Gastroesophageal sphincter (tissue), 4 donors: Measurements from ENCODE around the gene SMIM26. TPM values are rescaled to one million over a fixed set of nuclear protein-coding genes. Genes with fewer than 3 reads are reported as not detected.

ENCODE experiments used
- ATAC-seq: fragments of 150-250 bp; one replicate; pipeline ENCODE4 v1.9.1; 2016; ENCODE audit warnings: mild to moderate bottlenecking, moderate library complexity
- H3K27ac ChIP-seq, 4 donors: fragments of 200-600 bp; sonication (generic) in 3 of 4; 1 replicate in 3 of 4; 2 replicates in 1 of 4; pipeline ENCODE4 v1.5.1; 2016 to 2019
- H3K27me3 ChIP-seq: fragments of 200-600 bp; sonication (generic); one replicate; pipeline ENCODE4 v1.5.1; 2019
- H3K36me3 ChIP-seq, 2 donors: fragments of 200-600 bp; sonication (generic); one replicate each; pipeline ENCODE4 v1.5.1; 2019; ENCODE audit warnings: control low read depth in 1 of 2
- H3K4me1 ChIP-seq, 3 donors: fragments of 200-600 bp; sonication (generic); 1 replicate in 2 of 3; 2 replicates in 1 of 3; pipeline ENCODE4 v1.5.1; 2016 to 2019; ENCODE audit warnings: control low read depth in 2 of 3
- H3K4me3 ChIP-seq, 2 donors: fragments of 200-600 bp; sonication (generic); one replicate each; pipeline ENCODE4 v1.5.1; 2019; ENCODE audit warnings: mild to moderate bottlenecking in 1 of 2, moderate library complexity in 1 of 2
- H3K9me3 ChIP-seq, 3 donors: fragments of 200-600 bp; sonication (generic); one replicate each; pipeline ENCODE4 v1.5.1; 2017 to 2019; ENCODE audit warnings: control low read depth in 2 of 3
- EP300 ChIP-seq: sonication (generic); formaldehyde crosslinking; IDR thresholded peaks from one replicate; pipeline ENCODE4 v1.6.1; 2017; ENCODE audit warnings: antibody characterized with exemption, mild to moderate bottlenecking
- POLR2A ChIP-seq, 2 donors: fragments of 450-650 bp; IDR thresholded peaks; one replicate each; pipeline ENCODE4 v1.6.1; 2017; ENCODE audit warnings: antibody characterized with exemption in 2 of 2, mild to moderate bottlenecking in 2 of 2, moderate library complexity in 1 of 2
- POLR2AphosphoS5 ChIP-seq: sonication (generic); formaldehyde crosslinking; IDR thresholded peaks from one replicate; pipeline ENCODE4 v1.6.1; 2017; ENCODE audit warnings: antibody characterized with exemption
- WGBS, 2 donors: methylation state at CpG; one replicate each; pipeline ENCODE4 v1.1.5; 2018; ENCODE audit warnings: low coverage in 1 of 2; 5-methylcytosine and 5-hydroxymethylcytosine counted together
- total RNA-seq, 4 donors: library from RNA; depleted of rRNA; stranded (reverse); fragments of >200 nt; gene quantifications; one replicate each; pipeline ENCODE4 v1.1.0, GENCODE V29; 2016
- TF ChIP-seq, protein P1 (sequence below), 4 experiments: fragments of 200-600 bp in 2 of 4; fragments of 450-650 bp in 2 of 4; sonication (generic) in 1 of 4; IDR thresholded peaks; one replicate each; pipeline ENCODE4 v1.5.1; 2017 to 2019; ENCODE audit warnings: antibody characterized with exemption in 4 of 4, mild to moderate bottlenecking in 2 of 4, moderate library complexity in 2 of 4

Gene SMIM26
- total RNA-seq, 4 donors from 2014 or later, result 94.3 to 217 (median 164) TPM

DNA sequence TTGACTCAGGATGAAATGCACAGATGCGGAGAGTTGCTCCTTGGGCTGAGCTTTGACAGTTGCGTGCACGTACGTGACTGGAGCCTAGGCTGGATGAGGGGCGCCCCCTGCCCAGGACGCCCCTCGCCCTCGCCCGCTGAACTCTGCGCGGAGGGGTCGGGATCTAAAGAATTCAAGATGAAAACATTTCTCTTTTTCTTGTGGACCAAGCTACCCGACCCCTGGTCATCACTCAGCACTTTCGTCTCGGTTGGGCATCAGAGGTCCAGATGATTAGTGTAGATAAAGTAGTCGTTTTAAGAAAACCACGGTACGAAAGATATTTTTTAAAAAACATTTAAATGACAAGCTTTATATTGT, 21.3 kb downstream of the SMIM26 start:
- TF ChIP-seq POLR2A (IDR thresholded peaks at IDR 0.05), result no peak
- TF ChIP-seq, protein P1, sequence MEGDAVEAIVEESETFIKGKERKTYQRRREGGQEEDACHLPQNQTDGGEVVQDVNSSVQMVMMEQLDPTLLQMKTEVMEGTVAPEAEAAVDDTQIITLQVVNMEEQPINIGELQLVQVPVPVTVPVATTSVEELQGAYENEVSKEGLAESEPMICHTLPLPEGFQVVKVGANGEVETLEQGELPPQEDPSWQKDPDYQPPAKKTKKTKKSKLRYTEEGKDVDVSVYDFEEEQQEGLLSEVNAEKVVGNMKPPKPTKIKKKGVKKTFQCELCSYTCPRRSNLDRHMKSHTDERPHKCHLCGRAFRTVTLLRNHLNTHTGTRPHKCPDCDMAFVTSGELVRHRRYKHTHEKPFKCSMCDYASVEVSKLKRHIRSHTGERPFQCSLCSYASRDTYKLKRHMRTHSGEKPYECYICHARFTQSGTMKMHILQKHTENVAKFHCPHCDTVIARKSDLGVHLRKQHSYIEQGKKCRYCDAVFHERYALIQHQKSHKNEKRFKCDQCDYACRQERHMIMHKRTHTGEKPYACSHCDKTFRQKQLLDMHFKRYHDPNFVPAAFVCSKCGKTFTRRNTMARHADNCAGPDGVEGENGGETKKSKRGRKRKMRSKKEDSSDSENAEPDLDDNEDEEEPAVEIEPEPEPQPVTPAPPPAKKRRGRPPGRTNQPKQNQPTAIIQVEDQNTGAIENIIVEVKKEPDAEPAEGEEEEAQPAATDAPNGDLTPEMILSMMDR (IDR thresholded peaks at IDR 0.05), result no peak
- no peak for TF ChIP-seq POLR2AphosphoS5
- no peak for TF ChIP-seq EP300
- WGBS, 2 donors, result 4 to 9% methylated on average over 4 to 14 of the region's 18 CpGs
- no peak for ATAC-seq
- peaks cover 0 to 21% (median 5%) of the 10 kb centered on the region in 3 donors for H3K4me1 ChIP-seq
- H3K27ac ChIP-seq, result peak overlapping the region in 3 of 4 donors; percentile 80 to 87 (median 86)
- no peaks in the 10 kb centered on the region for H3K27me3 ChIP-seq
- peak overlapping the region; percentile 80 to 99 for H3K4me3 ChIP-seq
- H3K36me3 ChIP-seq, result peaks cover 0 to 2% of the 10 kb centered on the region in 2 donors
- H3K9me3 ChIP-seq, result no peaks in the 10 kb centered on the region

DNA sequence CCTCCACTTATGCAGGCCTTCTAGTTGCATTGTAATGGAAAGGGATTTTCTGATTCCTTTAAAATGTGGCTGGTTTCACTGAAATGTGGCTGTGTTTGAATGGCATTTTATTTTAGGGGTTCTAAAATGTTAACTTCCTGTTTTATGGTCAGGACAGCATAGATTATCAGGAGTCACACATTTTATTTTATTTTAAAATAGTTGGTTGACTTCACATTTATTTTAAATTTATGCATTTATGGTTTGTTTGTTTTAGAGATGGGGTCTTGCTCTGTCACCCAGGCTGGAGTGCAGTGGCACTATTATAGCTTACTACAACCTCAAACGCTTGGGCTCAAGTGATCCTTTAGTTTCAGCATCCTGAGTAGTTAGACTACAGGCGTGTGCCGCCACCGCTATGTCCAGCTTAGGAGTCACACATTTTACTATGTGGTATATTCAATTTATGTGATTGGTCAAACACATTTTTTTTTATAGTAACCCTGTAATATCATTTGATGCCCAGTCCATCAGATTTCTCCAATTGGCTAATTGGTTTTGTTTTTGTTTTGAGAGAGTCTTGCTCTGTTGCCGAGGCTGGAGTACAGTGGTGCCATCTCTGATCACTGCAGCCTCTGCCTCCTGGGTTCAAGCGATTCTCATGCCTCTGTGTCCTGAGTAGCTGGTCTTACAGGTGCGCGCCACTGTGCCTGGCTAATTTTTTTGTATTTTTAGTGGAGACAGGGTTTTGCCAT, 22.9 kb downstream of the SMIM26 start:
- no peak for ATAC-seq
- TF ChIP-seq, protein P1 (IDR thresholded peaks at IDR 0.05), result no peak
- no peak for TF ChIP-seq POLR2AphosphoS5
- no peak for TF ChIP-seq EP300
- no peak for TF ChIP-seq POLR2A (IDR thresholded peaks at IDR 0.05)
- 79 to 93% methylated on average over 3 to 7 of the region's 8 CpGs for WGBS, 2 donors
- no peak overlapping the region for H3K4me3 ChIP-seq
- H3K27me3 ChIP-seq, result no peaks in the 10 kb centered on the region
- peaks cover 0 to 17% of the 10 kb centered on the region in 2 donors for H3K36me3 ChIP-seq
- no peaks in the 10 kb centered on the region for H3K9me3 ChIP-seq
- no peak overlapping the region for H3K27ac ChIP-seq
- H3K4me1 ChIP-seq, result peaks cover 0 to 21% (median 5%) of the 10 kb centered on the region in 3 donors

DNA sequence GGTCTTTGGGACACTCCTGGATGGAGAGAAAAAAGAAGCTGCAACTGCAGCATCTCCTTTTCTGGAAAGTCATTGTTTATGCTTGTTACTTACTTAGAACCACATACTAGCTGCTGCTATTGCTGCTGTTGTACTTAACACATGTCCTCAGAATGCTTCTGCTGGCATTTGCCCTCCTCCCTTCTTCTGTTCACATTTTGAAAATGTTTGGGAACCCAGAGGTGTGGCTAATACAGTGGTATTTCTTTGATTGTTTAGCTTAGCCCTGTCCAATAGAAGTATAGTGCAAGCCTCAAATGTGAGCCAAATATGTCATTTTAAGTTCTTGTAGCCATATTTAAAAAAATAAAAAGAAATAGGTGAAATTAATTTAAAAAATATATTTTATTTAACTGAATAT, 29.0 kb downstream of the SMIM26 start:
- H3K36me3 ChIP-seq, result peaks cover 0 to 64% of the 10 kb centered on the region in 2 donors
- no peak for TF ChIP-seq POLR2AphosphoS5
- TF ChIP-seq, protein P1 (IDR thresholded peaks at IDR 0.05), result no peak
- no peaks in the 10 kb centered on the region for H3K27me3 ChIP-seq
- H3K4me3 ChIP-seq, result no peak overlapping the region
- ATAC-seq, result no peak
- no peaks in the 10 kb centered on the region for H3K9me3 ChIP-seq
- no peaks in the 10 kb centered on the region for H3K4me1 ChIP-seq
- no peak overlapping the region for H3K27ac ChIP-seq

DNA sequence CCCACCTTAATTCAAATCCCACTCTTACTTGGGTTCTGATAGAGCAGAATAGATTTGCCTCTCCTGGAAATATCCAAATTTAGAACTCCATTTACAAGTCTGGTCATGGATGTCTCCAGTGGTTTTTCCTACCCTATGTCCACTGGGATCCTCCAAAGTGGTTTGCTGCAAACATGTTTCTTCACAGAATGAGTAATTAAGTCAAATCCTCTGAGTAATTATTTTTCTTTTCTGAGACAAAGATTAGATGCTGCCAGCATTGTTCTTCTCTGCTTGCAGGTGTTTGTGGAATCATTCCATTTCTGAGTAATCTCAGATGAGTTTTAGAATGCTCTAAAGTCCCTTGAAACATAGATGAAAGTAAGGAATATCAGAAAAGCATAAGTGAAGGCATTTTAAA, 42.5 kb downstream of the SMIM26 start:
- peaks cover 0 to 28% of the 10 kb centered on the region in 2 donors for H3K36me3 ChIP-seq
- no peaks in the 10 kb centered on the region for H3K27me3 ChIP-seq
- no peak overlapping the region for H3K4me3 ChIP-seq
- no peak for TF ChIP-seq EP300
- TF ChIP-seq, protein P1 (IDR thresholded peaks at IDR 0.05), result no peak
- no peak for TF ChIP-seq POLR2AphosphoS5
- TF ChIP-seq POLR2A (IDR thresholded peaks at IDR 0.05), result no peak
- no peak for ATAC-seq
- peaks cover 0 to 5% (median 0%) of the 10 kb centered on the region in 3 donors for H3K4me1 ChIP-seq
- no peaks in the 10 kb centered on the region for H3K9me3 ChIP-seq
- H3K27ac ChIP-seq, result no peak overlapping the region

DNA sequence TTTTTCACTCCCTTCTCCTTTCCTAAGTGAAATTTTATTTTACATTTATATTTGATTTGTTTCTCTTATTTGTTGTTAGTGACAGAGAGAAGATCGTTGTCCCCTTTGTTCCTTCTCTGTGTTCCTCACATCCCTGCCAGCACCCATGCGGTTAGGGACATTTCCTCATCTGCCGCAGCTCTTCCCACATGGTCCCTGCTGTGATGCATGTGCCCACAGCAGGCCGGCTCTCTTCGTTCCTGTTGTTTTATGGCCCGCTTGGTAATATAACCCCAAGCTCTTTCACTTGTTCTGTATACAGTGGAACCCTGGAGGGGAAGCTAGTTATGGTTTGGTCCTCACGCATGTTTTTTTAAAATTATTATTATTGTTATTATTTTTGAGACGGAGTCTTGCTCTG, 44.3 kb downstream of the SMIM26 start:
- Histone ChIP-seq H3K9me3 (no peaks in the 10 kb centered on the region), H3K36me3 (peaks cover 0 to 28% of the 10 kb centered on the region in 2 donors), H3K27ac (no peak overlapping the region), H3K4me3 (no peak overlapping the region), H3K4me1 (peaks cover 0 to 22% (median 5%) of the 10 kb centered on the region in 3 donors), H3K27me3 (no peaks in the 10 kb centered on the region)
- no peak for ATAC-seq
- TF ChIP-seq, protein P1 (IDR thresholded peaks at IDR 0.05), result no peak
- TF ChIP-seq POLR2AphosphoS5, result no peak
- WGBS, 2 donors, result 72 to 88% methylated on average over 6 to 7 of the region's 8 CpGs
